GM12878 (cell line): Measurements from ENCODE around the gene F10.

Source experiments
- BCL3 ChIP-seq: IDR thresholded peaks from 2 replicates; pipeline ENCODE4 v1.6.1; 2011; ENCODE audit warnings: borderline replicate concordance, low read depth, mild to moderate bottlenecking, moderate library complexity, low read length; ENCODE audit not compliant: insufficient read depth, poor library complexity, severe bottlenecking
- BHLHE40 ChIP-seq, 2 experiments: fragments of 450-650 bp in 1 of 2; IDR thresholded peaks; 2 replicates each; pipeline ENCODE4 v1.6.1; 2011 to 2017; ENCODE audit warnings: low read depth in 2 of 2, borderline replicate concordance in 1 of 2, improper control_type of control experiment in 1 of 2, low read length in 1 of 2, mild to moderate bottlenecking in 1 of 2
- CTCF ChIP-seq, 3 experiments: IDR thresholded peaks in 2 of 3; conservative IDR thresholded peaks in 1 of 3; 2 replicates each; pipeline ENCODE4 v1.5.1; 2011; ENCODE audit warnings: low read depth in 3 of 3, low read length in 3 of 3, mild to moderate bottlenecking in 3 of 3, control low read depth in 2 of 3, moderate library complexity in 2 of 3, inconsistent platforms in 1 of 3, mixed read lengths in 1 of 3; ENCODE audit not compliant: control insufficient read depth in 2 of 3, insufficient read depth in 1 of 3; ENCODE audit errors: extremely low read depth in 1 of 3
- SIX5 ChIP-seq: IDR thresholded peaks from 2 replicates; pipeline ENCODE4 v1.6.1; 2011; ENCODE audit warnings: mild to moderate bottlenecking, low read depth, low read length, moderate library complexity; ENCODE audit not compliant: severe bottlenecking

- TF ChIP-seq CTCF (IDR thresholded peaks at IDR 0.05 in 2 of 3, conservative IDR thresholded peaks at IDR 0.05 in 1 of 3; ENCODE audit: control insufficient read depth in 2 of 3, extremely low read depth in 1 of 3, insufficient read depth in 1 of 3, low read depth in 3 of 3, low read length in 3 of 3) (no peak), SIX5 (no peak), BCL3 (no peak), BHLHE40 (IDR thresholded peaks at IDR 0.05; ENCODE audit: borderline replicate concordance in 1 of 2, low read depth in 2 of 2, low read length in 1 of 2) (no peak)
Observed at GRCh38 chr13:113077566-113077952, 45.0 kb upstream of the F10 start.
